ENCODE measurements around the gene PARVA.

Gene PARVA

DNA sequence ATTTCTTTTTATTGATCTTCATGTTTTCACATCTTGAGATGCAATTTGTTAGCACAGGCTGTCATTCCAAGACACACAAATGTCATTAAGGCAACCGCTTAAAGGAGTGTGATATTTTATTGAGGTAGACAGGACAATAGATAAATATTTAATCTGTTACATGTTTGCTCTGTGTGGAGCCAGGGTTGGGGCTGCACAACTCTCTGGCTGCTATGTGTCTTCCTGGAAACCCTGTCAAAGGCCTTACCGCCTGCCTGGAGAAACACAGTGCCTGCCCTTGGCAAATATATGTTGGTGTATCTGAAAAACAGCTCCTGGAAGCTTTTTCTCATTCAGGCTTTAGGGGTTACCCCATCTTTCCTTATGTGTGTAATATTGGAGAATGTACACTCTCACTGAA lies 157.2 kb downstream of the PARVA start:
- no peak for DNase-seq

- no peak for DNase-seq
Measured at GRCh38 chr11:12535321-12535720, 157.9 kb downstream of the PARVA start.

DNA sequence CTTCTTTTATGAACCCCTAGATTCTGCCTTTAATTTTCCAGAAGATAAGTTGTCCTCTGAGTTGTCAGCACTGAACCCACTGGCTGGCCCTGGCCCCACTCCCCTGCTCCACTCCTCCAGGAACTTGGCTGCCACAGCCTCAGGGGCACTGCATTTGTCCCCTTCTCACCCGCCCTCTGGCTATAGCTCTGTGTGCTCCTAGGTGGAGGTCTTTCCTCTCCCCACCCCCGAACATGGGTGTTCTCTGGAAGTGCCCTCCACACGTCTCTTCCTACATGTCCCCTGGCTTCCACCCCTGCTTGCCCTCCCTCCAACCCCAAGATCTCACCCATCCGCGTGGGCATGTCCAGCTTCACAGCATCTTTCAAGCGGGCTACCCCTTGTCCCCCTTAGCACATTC lies 159.2 kb downstream of the PARVA start:
- no peak for DNase-seq

- DNase-seq, result no peak
Measured at GRCh38 chr11:12537778-12538401, 160.5 kb downstream of the PARVA start.

DNA sequence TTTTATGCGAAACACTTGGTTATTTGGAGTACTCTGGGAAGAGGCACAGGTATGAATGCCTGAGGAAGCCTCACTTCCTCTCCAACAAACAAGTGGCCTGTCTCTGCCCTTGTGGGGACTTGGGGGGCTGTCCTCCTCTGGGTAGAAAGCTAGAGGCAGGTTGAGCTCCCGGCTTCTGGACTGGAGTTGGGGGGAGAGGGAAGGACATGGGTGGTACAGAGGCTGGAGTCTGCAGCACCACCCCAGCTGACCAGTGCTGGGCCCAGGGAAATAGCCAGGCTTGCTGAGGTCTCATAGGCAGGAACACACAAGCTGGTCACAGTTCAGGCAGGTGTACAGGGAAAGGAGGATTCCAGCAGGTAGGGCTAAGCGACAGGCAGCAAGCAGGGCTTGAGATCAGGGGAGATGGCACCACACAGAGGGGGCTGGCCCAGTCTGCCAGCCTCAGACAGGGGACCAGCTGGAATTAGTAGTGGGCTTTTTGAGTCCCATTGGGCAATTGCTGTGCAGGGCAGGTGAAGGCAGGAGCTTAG lies 161.6 kb downstream of the PARVA start:
- DNase-seq, result no peak

DNA sequence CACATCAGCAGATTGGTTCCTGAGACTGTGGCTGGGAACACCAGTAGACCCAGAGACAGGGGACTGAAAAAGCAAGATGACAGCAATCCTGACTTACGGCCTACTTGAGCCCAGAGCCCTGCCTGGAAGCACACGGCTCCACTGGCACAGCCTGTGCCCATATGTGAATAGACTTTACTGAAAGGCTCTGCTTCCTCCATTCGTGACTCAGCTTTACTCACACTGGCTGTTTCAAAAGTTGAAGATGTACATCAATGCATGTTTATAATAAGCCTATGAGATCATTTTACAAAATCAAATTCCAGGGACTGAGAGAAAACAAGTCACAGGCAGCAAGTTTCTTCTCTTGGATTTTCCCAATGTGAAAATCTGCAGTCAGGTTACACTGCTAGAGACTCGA lies 162.2 kb downstream of the PARVA start:
- DNase-seq, result no peak

DNA sequence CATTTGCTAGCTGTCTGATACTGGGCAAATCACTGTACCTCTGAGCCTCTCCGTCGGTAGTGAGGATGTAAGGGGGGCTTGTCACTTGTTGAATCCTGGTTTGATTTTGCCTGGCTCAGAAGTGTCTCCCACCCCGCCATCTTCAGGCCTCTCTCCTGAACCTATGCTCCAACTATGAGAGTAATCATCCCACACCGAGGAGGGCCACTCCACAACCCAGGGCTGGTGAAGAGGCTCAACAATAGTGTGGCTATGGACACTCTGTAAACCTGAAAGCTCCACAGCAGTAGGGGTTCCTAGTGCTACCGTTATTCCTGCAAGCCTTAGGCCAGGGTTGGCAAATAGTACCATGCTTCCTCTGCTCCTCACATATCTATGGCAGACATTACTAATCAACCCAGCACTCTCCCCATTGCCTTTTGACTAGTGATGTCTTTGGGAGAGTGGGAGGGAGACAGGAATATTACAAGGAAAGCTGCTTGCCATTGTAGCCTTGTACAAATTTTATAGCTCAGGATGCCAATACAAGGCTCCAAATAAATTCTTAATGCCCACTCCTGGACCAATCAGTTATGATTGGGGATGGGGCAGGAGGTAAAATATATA lies 162.8 kb downstream of the PARVA start:
- no peak for DNase-seq

DNA sequence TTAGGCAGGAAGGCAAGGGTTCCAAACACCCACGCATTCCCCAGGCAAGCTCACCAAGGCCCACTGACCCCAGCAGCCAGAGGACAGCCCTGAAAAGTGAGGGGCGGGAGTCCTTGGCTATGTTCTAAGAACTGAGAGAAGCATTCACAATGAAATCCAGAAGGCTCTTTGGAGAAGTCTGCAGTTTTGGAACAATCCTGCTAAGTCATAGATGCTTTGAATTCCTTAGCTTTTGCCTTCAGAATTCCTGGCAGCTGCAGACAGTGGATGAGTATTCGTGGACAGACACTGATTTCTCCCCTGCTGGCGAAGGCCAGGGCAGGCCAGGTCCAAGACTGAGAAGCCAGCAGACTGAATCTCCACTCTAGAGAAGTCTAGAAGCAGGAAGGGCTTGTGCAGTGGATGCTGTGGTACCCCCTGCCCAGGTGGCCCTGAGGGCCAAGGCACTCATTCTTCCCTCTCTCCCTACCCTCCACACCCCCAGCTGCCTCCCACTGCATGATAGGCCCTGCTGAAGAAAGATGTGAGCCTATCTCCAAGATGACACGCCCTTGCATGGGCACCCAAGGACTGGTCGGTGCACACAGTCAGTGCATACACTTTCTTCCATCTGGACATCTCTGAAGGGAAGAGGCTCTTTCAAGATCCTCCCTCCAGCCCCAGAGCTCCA lies 163.7 kb downstream of the PARVA start:
- DNase-seq, result no peak

- no peak for DNase-seq
Measured at GRCh38 chr11:12541583-12542151, 164.3 kb downstream of the PARVA start.

- DNase-seq, result no peak
Measured at GRCh38 chr11:12542186-12542935, 165.0 kb downstream of the PARVA start.

GRCh38 chr11:12543596-12544415 lies 166.4 kb downstream of the PARVA start:
- no peak for DNase-seq

DNA sequence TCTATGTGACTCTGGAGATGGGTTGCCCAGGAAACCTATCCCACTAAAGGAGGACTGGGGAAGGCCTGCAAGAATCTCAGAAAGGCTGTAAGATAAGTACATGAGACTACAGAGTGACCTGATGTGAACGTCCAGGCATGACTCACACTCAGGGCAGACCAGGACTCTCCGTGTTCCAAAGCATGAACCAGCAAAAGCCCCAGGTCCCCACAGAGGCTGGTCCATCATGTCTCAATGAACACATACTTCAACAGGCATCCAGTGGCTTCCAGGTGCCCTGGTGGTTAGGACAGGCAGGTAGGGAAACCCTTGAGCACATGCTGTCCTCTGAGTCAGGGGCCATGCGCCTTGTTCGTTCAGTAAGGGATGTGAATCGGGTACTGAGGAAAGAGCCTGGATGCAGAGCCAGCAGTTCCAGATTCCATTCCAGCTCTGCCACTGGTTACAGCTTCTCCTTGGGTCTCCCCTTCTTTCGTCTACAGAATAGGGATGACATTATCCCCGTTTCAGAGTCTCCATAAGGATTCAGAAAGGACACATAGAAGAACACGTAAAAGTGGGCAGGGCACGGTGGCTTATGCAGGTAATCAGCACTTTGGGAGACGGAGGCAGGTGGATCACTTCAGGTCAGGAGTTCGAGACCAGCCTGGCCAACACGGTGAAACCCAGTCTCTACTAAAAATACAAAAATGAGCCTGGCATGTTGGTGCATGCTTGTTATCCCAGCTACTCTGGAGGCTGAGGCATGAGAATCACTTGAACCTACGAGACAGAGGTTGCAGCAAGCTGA lies 167.8 kb downstream of the PARVA start:
- no peak for DNase-seq

DNA sequence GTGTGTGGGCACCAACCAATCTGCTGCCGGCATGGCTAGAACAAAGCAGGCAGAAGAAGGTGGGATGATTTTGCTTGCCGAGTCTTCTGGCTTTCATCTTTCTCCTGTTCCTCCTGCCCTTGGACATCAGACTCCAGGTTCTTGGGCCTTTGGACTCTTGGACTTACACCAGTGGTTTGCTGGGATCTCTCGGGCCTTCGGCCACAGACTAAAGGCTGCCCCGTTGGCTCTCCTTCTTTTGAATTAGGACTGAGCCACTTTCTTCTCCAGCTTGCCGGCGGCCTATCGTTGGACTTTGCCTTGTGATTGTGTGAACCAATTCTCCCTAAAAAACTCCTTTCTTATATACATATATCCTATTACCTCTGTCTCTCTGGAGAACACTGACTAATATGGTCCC lies 168.8 kb downstream of the PARVA start:
- no peak for DNase-seq

DNA sequence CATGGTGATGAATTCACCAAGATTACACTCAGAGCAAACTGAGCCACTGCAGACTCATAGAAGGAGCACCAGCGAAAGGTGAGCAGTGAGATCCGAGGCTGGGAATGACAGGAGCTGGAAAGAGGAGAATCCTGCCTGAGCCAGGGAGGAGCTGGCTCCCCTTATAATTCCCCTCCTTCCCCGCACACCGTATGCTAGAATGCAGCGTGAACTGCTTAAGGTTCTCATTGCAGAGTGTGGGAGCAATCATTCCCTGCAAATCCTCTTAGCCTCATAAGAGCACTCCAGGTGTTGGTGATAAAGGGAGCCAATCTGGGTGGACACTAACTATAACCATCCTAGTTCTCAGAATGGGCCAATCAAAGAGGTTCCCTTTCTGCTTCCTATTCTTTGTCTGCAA lies 169.3 kb downstream of the PARVA start:
- DNase-seq, result no peak

GRCh38 chr11:12547953-12548650 lies 170.7 kb downstream of the PARVA start:
- no peak for DNase-seq

DNA sequence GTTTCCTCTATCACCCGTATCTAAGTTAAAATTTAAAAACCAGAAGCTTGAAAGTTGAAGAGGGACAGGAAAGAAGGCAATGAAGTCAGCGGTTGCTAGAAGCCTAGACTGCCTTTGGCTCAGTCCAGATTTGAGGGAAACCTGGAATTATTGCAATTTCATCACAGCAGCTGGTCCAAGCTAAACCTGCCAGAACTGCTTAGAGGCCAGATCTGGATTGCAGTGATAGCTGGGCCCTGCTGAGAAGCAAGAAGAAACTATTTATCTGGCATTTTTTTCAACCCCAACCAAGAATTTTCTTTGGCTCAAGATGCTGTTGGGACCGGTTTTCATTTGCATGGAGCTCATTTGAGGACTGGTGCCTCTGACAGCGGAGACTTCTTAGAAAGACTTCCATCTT lies 175.3 kb downstream of the PARVA start:
- no peak for DNase-seq

DNA sequence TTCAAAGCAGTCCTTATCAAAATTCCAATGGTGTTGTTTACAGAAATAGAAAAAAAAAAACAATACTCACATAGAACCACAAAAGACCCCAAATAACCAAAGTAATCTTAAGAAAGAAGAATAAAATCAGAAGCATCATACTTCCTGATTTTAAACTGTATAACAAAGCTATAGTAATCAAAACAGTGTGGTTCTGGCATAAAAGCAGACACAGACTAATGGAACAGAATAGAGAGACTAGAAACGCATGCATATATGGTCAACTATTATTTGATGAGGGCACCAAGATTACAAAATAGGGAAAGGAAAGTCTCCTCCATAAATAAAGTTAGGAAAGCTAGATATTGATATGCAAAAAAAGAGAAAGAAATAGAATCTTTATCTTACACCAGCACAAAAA lies 176.8 kb downstream of the PARVA start:
- DNase-seq, result no peak

DNA sequence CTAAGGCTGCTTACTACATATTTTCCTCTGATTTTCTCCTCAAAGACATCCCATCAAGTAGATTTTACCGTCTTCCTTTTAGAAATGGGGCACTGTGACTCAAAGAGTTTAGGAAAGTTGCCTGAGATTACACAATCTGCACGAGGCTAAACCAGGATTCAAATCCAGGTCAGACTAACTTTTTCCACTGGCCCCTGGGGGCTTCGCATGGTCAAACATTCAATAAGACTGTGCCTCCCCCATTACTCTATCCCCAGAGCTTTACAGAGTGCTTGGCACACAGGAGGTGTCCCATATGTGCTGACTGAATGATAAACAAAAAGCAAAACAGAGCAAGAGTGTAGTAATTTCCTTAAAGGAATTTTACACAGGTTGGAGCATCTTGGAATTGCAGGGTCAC lies 178.8 kb downstream of the PARVA start:
- no peak for DNase-seq

GRCh38 chr11:12556788-12557384 lies 179.5 kb downstream of the PARVA start:
- no peak for DNase-seq

- no peak for DNase-seq
Measured at GRCh38 chr11:12559011-12559410, 181.6 kb downstream of the PARVA start.

Data from stimulated activated CD4-positive, alpha-beta T cell treated with anti-CD3 and anti-CD28 coated beads, Interleukin-2, amount 100 ng/mL, for 48 hours (primary cell).